ENCODE measurements around the gene ITGA5. TPM values are rescaled to one million over a fixed set of nuclear protein-coding genes. Genes with fewer than 3 reads are reported as not detected.
A peak's percentile ranks its signal among the peaks of the same experiment; 100 is the strongest.

Gene ITGA5
- total RNA-seq, 1 donor from 2014 or later = 317 TPM

DNA sequence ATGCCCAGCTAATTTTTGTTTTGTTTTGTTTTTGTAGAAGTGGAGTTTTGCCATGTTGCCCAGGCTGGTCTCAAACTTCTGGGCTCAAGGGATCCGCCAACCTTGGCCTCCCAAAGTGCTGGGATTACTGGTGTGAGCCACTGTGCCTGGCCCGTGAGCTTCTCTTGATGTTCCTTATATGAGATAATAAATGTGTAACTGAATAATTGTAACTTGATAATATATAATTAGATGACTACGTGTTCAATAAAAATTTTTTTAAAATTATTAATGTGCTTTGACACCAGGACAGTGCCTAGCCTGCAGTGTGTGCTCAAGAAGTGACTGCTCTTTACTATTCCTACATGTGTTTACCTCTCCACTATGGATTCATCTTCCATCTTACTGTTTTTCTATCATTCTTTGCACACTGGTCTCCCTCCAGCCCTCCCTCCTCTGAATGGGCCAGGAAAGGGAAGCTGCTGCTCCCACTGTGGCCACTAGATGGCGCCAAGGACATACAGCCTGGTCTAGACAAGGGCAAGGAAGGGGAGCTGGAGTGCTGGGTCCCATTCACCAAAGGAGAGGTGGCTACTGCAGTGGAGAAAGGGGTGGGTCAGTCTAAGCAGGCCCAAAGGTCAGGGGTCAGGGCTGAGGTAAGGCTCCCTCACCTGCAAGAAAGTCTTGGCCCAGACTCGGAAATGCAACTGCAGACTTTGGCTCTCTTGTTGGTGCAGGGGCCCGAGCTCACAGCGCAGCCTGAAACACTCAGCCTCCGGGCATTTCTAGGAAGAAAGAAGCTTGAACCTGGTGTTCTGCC, 19.9 kb downstream of the ITGA5 start:
- Histone ChIP-seq H3K4me3 (ENCODE audit: insufficient read depth, low read depth, low read length) (no peak overlapping the region), H3K27ac (ENCODE audit: low read depth, low read length) (no peak overlapping the region), H3K4me2 (ENCODE audit: low read length) (no peak overlapping the region), H2AFZ (ENCODE audit: low read depth, low read length) (no peak overlapping the region), H3K27me3 (ENCODE audit: insufficient read depth, low read length) (no peaks in the 10 kb centered on the region), H3K9ac (ENCODE audit: low read length) (no peak overlapping the region), H3K36me3 (ENCODE audit: insufficient read depth, low read length) (peaks cover 89% of the 10 kb centered on the region), H3K79me2 (ENCODE audit: insufficient read depth, low read length) (peaks cover 2% of the 10 kb centered on the region), H4K20me1 (ENCODE audit: insufficient read depth, low read length) (peaks cover 64% of the 10 kb centered on the region), H3K9me3 (ENCODE audit: insufficient read depth, low read depth, low read length) (no peaks in the 10 kb centered on the region), H3K4me1 (ENCODE audit: insufficient read depth, low read length) (no peaks in the 10 kb centered on the region)
- H3K36me3 Mint-ChIP-seq (ENCODE audit: low read depth, unreplicated experiment) = peaks cover 37% of the 10 kb centered on the region
- H3K4me3 Mint-ChIP-seq (ENCODE audit: unreplicated experiment) = no peak overlapping the region
- FAIRE-seq (no peak), DNase-seq (ENCODE audit: low read depth) (peak; percentile 45)
- no peak overlapping the region for H3K27ac Mint-ChIP-seq (ENCODE audit: unreplicated experiment)
- no peaks in the 10 kb centered on the region for H3K27me3 Mint-ChIP-seq (ENCODE audit: low read depth, unreplicated experiment)
- peaks cover 5% of the 10 kb centered on the region for H3K4me1 Mint-ChIP-seq (ENCODE audit: low read depth, unreplicated experiment)
- no peaks in the 10 kb centered on the region for H3K9me3 Mint-ChIP-seq (ENCODE audit: unreplicated experiment)
- no peak for TF ChIP-seq EZH2 (IDR thresholded peaks at IDR 0.05; ENCODE audit: insufficient read depth, low read length)
- TF ChIP-seq, protein P1, sequence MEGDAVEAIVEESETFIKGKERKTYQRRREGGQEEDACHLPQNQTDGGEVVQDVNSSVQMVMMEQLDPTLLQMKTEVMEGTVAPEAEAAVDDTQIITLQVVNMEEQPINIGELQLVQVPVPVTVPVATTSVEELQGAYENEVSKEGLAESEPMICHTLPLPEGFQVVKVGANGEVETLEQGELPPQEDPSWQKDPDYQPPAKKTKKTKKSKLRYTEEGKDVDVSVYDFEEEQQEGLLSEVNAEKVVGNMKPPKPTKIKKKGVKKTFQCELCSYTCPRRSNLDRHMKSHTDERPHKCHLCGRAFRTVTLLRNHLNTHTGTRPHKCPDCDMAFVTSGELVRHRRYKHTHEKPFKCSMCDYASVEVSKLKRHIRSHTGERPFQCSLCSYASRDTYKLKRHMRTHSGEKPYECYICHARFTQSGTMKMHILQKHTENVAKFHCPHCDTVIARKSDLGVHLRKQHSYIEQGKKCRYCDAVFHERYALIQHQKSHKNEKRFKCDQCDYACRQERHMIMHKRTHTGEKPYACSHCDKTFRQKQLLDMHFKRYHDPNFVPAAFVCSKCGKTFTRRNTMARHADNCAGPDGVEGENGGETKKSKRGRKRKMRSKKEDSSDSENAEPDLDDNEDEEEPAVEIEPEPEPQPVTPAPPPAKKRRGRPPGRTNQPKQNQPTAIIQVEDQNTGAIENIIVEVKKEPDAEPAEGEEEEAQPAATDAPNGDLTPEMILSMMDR (IDR thresholded peaks at IDR 0.05; ENCODE audit: insufficient read depth, low read depth, low read length) = peak; percentile 98

DNA sequence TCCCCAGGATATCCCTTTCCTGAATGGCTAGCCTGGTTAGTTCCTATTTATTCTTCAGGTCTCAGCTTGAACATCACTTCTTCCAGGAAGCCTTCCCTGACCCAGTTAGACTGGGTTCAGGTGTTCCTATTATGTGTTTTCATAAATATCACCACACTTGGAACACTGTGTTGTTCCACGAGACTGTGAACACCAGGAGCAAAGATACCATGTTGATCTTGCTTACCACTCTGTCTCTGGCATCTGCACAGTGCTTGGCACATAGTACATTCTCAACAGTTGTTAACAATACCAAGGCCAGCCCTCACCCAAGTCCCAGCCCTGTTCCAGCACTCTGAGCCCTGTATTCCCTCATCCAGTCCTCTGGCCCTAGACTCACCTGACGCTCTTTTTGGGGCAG, 20.8 kb downstream of the ITGA5 start:
- H3K4me1 Mint-ChIP-seq (ENCODE audit: low read depth, unreplicated experiment) = peaks cover 11% of the 10 kb centered on the region
- Histone ChIP-seq H2AFZ (ENCODE audit: low read depth, low read length) (no peak overlapping the region), H3K4me1 (ENCODE audit: insufficient read depth, low read length) (no peaks in the 10 kb centered on the region), H3K4me3 (ENCODE audit: insufficient read depth, low read depth, low read length) (no peak overlapping the region), H3K27ac (ENCODE audit: low read depth, low read length) (no peak overlapping the region), H3K9me3 (ENCODE audit: insufficient read depth, low read depth, low read length) (no peaks in the 10 kb centered on the region), H3K9ac (ENCODE audit: low read length) (no peak overlapping the region), H3K27me3 (ENCODE audit: insufficient read depth, low read length) (no peaks in the 10 kb centered on the region), H3K4me2 (ENCODE audit: low read length) (no peak overlapping the region), H3K36me3 (ENCODE audit: insufficient read depth, low read length) (peaks cover 79% of the 10 kb centered on the region), H4K20me1 (ENCODE audit: insufficient read depth, low read length) (peaks cover 63% of the 10 kb centered on the region), H3K79me2 (ENCODE audit: insufficient read depth, low read length) (peaks cover 2% of the 10 kb centered on the region)
- no peaks in the 10 kb centered on the region for H3K27me3 Mint-ChIP-seq (ENCODE audit: low read depth, unreplicated experiment)
- no peaks in the 10 kb centered on the region for H3K9me3 Mint-ChIP-seq (ENCODE audit: unreplicated experiment)
- no peak overlapping the region for H3K4me3 Mint-ChIP-seq (ENCODE audit: unreplicated experiment)
- no peak for DNase-seq (ENCODE audit: low read depth)
- H3K36me3 Mint-ChIP-seq (ENCODE audit: low read depth, unreplicated experiment) = peaks cover 38% of the 10 kb centered on the region
- no peak overlapping the region for H3K27ac Mint-ChIP-seq (ENCODE audit: unreplicated experiment)
- FAIRE-seq = no peak
- TF ChIP-seq EZH2 (IDR thresholded peaks at IDR 0.05; ENCODE audit: insufficient read depth, low read length) = no peak
- TF ChIP-seq, protein P1 (IDR thresholded peaks at IDR 0.05; ENCODE audit: insufficient read depth, low read depth, low read length) = no peak

DNA sequence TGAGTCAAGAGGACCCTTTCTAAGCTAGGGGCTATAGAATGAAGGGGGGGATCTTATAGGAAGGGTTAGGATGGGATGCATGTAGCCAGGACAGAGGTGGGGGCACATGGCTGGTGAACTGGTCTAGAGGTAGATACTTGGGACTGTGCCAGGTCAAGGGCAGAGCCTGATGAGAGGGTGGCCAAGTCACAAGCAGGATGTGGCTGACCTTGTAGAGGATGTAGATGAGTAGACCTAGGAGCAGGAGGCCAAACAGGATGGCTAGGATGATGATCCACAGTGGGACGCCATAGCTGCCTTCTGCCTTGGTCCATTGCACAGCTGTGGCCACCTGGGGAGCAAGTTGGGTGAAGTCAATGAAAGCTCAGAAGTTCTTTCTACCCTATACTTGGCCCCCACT, 21.9 kb downstream of the ITGA5 start:
- no peak overlapping the region for H3K4me3 ChIP-seq (ENCODE audit: insufficient read depth, low read depth, low read length)
- H3K36me3 ChIP-seq (ENCODE audit: insufficient read depth, low read length) = peaks cover 71% of the 10 kb centered on the region
- DNase-seq (ENCODE audit: low read depth) = no peak
- FAIRE-seq = no peak
- Mint-ChIP-seq H3K27ac (ENCODE audit: unreplicated experiment) (no peak overlapping the region), H3K27me3 (ENCODE audit: low read depth, unreplicated experiment) (no peaks in the 10 kb centered on the region), H3K36me3 (ENCODE audit: low read depth, unreplicated experiment) (peaks cover 38% of the 10 kb centered on the region), H3K9me3 (ENCODE audit: unreplicated experiment) (no peaks in the 10 kb centered on the region), H3K4me3 (ENCODE audit: unreplicated experiment) (no peak overlapping the region), H3K4me1 (ENCODE audit: low read depth, unreplicated experiment) (peaks cover 11% of the 10 kb centered on the region)
- no peak overlapping the region for H3K9ac ChIP-seq (ENCODE audit: low read length)
- no peak overlapping the region for H2AFZ ChIP-seq (ENCODE audit: low read depth, low read length)
- TF ChIP-seq, protein P1 (IDR thresholded peaks at IDR 0.05; ENCODE audit: insufficient read depth, low read depth, low read length) = no peak
- peaks cover 58% of the 10 kb centered on the region for H4K20me1 ChIP-seq (ENCODE audit: insufficient read depth, low read length)
- peaks cover 2% of the 10 kb centered on the region for H3K79me2 ChIP-seq (ENCODE audit: insufficient read depth, low read length)
- no peaks in the 10 kb centered on the region for H3K4me1 ChIP-seq (ENCODE audit: insufficient read depth, low read length)
- H3K9me3 ChIP-seq (ENCODE audit: insufficient read depth, low read depth, low read length) = no peaks in the 10 kb centered on the region
- no peak overlapping the region for H3K27ac ChIP-seq (ENCODE audit: low read depth, low read length)
- H3K4me2 ChIP-seq (ENCODE audit: low read length) = no peak overlapping the region
- H3K27me3 ChIP-seq (ENCODE audit: insufficient read depth, low read length) = no peaks in the 10 kb centered on the region
